ENCODE results near the gene CMIP.
"Not testable (repeated sequence)": the region's sequence is repeated elsewhere in the genome, so short reads cannot be mapped to it uniquely, and the experiment has no call there.

The CMIP gene

DNA sequence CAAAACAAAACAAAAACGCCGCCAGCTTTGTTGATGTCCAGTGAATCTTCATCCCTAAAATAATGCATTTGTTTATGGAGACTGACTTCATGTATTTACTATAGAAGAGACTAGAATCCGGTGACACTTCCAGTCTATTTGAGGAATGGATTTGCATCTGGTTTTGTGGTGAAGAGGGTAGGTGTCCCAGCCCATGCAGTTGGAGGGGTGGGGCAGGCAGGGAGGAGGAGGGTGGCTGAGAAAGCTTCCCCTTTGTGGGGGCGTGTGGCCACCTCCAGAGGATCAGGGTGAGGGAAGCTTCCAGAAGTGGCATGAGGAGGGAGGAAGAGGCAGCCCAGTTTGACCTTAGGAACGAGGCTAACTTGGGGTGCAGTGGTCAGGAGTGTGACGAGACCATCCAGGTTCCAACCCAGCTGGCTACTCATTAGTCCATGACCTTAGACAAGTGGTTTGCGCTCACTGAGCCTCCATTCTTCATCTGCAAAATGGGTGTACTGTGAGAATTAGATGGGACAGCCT lies 69.5 kb downstream of the CMIP start:
- DNase-seq (ENCODE audit: low read depth in 4 of 4, low spot score in 1 of 4): no peak

DNA sequence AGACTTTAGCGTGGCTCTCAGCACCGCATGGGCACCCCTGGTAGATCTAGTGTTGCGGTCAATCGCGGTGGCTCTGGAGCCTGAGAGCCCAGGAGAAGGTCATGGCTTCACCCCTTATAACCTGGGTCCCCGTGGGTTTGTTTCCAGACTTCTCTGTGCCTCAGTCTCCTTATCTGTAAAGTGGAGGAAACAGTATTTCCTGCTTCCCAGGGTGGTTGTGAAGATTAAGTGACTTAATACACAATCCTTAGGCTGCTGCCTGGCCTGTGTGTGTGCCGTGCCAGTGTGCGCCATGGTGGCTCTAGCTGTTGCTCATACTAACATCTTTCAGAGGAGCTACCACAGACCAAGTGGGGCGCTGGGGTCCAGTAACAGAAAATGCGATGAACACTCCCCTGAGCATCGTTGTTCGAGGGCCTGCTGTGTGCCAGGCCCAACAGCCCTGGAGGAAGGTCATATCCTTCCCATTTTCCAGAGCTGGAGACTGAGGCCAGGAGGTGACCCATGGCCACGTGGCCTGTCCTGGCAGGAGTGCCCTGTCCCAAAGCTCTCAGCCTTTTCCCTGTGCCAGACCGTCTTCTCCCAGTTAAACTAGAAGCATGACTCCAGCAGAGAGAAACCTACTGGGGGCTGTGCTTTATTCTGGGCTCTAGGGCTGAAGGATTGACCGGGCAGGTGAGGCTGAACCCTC lies 70.1 kb downstream of the CMIP start:
- no peak for DNase-seq (ENCODE audit: low read depth in 4 of 4, low spot score in 1 of 4)

DNA sequence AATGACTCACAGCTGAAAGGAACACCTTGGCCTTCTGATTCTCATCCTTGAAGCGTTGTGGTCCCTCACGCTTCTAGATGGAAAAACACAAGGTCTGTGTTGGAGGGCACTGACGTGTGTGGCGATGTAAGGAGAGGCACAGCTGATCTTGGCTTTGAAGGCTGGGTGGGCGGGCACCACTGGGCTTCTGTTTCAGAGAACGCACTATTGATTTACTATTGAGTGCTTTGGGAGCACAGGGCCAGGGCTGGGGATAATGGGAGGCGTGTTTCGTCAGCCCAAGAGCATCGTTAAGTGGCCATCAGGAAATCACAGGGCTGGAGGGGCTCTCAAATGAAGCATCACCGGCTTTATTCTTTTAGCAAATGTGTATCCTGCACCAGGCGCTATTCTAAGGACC lies 70.7 kb downstream of the CMIP start:
- DNase-seq (ENCODE audit: low read depth in 4 of 4, low spot score in 1 of 4): no peak

DNA sequence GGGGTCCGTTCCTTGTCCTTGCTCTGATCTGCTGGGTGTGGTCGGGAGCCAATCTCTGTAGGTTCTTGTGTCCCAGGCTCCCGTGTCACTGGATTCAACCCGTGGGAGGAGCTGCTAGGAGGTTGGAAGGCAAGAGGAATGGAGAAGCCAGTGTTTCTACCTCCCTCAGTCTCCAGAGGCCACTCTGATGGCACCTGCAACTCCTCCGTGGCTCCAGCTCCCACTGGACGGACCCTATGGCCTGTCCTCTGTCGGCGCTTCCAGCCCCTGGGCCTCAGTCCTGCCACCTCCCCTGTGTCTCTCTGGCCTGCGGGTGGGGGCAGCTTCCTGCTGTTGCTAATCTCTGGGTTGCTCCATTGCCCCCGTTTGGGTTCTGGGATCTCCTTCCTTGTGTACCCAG lies 71.1 kb downstream of the CMIP start:
- no peak for DNase-seq (ENCODE audit: low read depth in 4 of 4, low spot score in 1 of 4)

DNA sequence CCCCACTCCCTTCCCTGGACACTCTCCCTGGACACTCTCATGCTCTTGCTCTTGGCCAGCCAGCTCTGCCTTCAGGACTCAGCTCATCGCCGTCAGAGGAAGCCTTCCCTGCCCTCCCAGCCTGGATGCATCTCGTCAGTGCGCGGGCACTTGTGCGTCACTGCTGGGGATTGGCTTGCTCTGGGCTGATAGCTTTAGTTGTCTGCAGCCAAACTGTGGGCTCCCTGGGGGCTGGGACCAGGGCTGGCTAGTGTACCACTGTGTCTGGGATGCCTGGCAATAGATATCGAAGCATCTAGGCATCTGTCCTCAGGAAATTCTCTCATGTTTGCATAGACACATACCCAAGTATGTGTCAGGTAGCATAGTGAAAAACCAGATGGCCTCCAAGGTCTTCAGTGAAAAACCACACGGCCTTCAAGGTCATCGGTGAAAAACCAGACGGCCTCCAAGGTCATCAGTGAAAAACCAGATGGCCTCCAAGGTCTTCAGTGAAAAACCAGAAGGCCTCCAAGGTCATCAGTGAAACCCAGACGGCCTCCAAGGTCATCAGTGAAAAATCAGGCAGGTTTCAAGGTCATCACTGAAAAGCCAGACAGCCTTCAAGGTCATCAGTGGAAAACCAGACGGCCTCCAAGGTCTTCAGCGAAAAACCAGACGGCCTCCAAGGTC lies 72.0 kb downstream of the CMIP start:
- no peak for DNase-seq (ENCODE audit: low read depth in 4 of 4, low spot score in 1 of 4)

DNA sequence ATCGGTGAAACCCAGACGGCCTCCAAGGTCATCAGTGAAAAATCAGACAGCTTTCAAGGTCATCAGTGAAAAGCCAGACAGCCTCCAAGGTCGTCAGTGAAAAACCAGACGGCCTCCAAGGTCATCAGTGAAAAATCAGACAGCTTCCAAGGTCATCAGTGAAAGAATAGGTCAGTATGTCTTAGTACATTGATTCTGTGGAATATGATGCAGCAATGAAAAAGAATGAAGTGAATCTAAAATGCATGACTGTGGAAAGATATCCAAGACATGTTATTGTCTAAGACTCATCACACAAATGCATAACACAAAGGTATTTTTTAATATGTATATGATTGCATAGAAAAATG lies 72.5 kb downstream of the CMIP start:
- DNase-seq (ENCODE audit: low read depth in 4 of 4, low spot score in 1 of 4): no peak

DNA sequence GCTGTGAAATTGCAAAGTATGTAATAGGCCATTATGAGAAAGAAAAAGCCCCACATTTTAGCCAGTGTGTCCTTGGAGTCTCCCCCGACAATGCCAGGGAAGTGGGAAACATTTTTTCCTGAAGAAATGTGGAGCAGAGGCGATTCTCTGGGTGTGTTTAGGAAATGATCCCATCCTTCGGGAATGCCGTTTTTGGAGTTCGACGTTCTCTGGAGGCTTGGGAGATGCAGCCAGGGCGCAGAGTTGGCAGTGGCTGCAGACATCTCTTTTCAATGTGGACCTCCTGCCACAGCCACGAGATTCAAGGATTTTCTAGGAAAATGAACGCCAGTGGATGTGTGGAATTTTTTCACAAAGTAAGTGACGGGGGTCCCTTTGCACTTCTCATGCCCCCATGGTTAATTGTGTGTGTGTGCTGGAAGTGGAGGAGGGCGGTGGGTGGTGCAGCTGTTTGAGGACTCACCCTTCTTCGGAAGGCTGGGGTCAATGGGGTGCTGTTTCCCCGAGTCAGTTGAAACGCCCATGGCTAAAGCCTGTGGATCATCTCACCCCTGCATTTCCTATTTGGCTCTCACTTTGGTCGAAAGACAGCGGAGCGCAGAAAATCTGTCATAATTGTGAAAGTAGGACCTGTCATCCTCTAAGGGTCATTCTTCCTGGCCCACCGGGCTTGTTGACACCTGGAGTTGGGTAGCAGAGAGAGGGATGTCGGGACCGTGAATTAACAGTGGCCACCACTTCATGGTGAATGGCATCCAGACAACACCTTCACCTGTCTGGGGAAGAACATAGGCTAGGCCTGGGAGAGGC lies 73.2 kb downstream of the CMIP start:
- DNase-seq (ENCODE audit: low read depth in 4 of 4, low spot score in 1 of 4): no peak

DNA sequence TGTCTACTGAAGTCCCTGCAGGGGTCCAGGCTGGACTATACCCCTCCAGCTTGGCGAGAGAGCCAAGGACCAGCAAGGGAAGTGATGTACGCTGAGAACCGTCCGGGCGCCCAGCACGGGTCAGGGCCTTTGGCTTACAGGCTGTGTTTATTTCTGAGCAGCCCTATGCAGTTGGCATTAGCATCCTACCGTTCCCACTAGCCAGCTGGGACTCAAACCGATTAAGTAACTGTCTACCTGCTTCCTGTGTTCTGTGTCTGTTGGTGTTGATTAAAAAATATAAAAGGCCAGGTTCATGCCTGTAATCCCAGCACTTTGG lies 73.8 kb downstream of the CMIP start:
- no peak for DNase-seq (ENCODE audit: low read depth in 4 of 4, low spot score in 1 of 4)

DNA sequence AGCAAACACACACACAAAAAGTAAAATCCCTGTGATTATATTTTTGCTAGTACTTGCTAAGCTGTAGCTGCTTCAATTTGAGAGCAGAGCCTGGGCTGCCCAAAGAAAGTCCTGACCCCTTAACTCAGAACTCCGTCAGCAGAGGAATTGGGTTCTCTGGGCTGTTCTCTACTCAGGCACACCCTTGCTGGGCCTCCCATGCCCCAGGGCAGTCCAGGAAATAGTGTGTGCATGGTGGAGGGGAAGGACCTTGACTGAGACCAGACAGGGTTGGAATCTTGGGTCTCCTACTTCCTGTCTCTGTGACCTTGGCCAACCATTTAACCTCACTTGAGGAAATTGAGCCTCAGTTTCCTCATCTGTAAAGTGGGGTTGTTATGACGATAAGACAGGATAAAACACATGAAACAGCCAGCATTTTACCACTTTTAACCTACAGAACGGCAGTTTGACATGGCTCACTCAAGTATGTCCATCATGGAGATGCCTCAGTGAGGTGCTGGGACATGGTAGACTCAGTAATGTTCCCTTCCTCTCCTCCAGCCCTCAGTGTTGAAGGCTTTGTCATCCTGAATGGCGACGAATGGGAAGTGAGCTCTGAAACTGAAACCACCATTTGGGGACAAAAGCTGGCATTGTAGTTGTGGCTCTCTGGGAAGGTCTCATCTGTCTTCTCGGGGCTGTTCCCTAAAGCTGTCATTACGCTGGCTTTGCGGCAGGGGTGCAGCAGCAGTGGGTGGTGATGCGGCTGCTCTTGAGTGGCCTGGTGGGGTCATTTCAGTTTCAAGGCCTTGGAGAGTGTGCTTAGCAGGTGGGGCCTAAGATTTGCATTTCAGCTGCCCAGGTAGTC lies 74.9 kb downstream of the CMIP start:
- DNase-seq (ENCODE audit: low read depth in 4 of 4, low spot score in 1 of 4): no peak

DNA sequence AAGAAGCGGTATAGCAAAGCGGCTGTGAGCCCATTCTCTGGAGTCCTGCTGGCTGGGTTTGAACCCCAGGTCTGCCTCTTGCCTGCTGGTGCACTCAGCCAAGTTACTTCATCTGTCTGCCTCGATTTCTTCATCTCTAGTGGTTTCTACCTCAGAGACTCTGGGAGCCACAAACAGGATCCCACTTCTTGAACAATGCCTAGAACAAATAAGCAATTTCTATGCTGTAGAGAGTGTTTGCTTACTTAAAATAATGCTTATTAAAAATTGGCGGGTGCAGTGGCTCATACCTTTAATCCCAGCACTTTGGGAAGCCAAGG lies 75.5 kb downstream of the CMIP start:
- no peak for DNase-seq (ENCODE audit: low read depth in 4 of 4, low spot score in 1 of 4)

GRCh38 chr16:81520560-81521135 lies 76.0 kb downstream of the CMIP start:
- DNase-seq (ENCODE audit: low read depth in 4 of 4, low spot score in 1 of 4): no peak

DNA sequence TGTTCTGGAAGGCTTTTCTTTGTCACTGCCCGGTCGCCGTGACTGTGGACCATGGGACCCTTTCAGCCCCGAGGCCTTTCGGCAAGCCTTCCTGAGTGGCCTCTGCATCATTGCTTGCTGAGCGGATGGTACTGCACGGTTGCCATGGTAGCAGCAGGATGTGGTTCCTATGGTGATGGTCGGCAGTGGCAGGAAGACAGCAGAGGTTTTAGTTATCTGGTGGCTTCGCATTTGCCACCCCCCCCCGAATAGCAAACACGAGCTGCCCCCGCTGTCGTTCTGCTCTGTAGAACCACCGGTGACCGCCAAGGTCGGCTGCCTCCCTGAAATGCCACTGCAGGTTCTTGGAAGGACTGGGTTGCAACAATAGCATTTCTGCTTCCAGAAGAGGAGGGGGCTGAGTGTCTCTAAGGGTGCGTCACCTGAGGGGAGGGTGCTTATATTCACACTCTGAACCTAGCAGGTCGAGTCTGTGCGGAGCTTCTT lies 76.6 kb downstream of the CMIP start:
- DNase-seq (ENCODE audit: low read depth in 4 of 4, low spot score in 1 of 4): peak in 3 of 4 experiments; percentile 6 to 15 (median 9)

GRCh38 chr16:81522108-81522701 lies 77.6 kb downstream of the CMIP start:
- no peak for DNase-seq (ENCODE audit: low read depth in 4 of 4, low spot score in 1 of 4)

DNA sequence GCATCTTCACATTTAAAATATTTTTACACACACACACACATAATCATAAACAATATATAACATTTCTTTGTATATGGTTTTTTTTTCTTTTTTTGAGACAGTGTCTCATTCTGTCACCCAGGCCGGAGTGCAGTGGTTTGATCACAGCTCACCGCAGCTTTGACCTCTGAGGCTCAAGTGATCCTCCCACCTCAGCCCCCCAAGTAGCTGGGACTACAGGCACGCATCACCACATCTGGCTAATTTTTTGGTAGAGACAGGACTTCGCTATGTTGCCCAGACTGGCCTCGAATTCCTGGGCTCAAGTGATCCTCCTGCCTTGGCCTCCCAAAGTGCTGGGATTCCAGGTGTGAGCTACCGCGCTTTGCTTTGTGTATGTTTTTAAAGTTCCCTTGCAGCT lies 78.2 kb downstream of the CMIP start:
- not testable (repeated sequence) for DNase-seq (ENCODE audit: low read depth in 4 of 4, low spot score in 1 of 4)

GRCh38 chr16:81523387-81524115 lies 78.9 kb downstream of the CMIP start:
- no peak for DNase-seq (ENCODE audit: low read depth in 4 of 4, low spot score in 1 of 4)

DNA sequence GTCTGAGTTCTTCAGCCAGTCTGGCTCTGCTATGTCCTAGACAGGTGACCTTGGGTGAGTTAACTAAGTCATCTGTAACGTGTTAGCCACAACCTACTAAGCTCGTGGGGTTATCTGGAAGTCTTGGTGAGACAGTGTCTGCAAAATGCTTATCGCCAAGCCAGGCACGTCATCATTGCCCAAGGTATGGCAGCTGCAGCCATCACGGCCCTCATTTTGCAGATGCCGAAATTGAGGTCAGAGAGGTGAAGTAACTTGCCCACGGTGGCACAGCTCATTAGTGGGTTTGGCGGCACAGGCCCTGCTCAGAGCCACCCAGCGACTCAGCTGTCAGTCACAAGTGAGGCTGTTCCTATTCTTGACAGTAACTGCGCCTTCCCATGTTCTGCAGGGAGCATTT lies 79.8 kb downstream of the CMIP start:
- DNase-seq (ENCODE audit: low read depth in 4 of 4, low spot score in 1 of 4): no peak

GRCh38 chr16:81524885-81525284 lies 80.3 kb downstream of the CMIP start:
- not testable (repeated sequence) for DNase-seq (ENCODE audit: low read depth in 4 of 4, low spot score in 1 of 4)

GRCh38 chr16:81526199-81526598 lies 81.6 kb downstream of the CMIP start:
- no peak for DNase-seq (ENCODE audit: low read depth in 4 of 4, low spot score in 1 of 4)

GRCh38 chr16:81526935-81527334 lies 82.3 kb downstream of the CMIP start:
- no peak for DNase-seq (ENCODE audit: low read depth in 4 of 4, low spot score in 1 of 4)
